Upper lobe of right lung (tissue), 1 donor: ENCODE data around the gene PCYT2. TPM values are rescaled to one million over a fixed set of nuclear protein-coding genes. Genes with fewer than 3 reads are reported as not detected.

Experiments used
- ATAC-seq: fragments of 200-7000 bp; cut with Tn5 transposase; one replicate; pipeline ENCODE4 v1.9.1; 2020; ENCODE audit warnings: mild to moderate bottlenecking, moderate library complexity
- DNase-seq: peaks from one replicate; pipeline ENCODE4 v3.0.0-alpha.2; 2020
- H3K27ac ChIP-seq: fragments of 200-600 bp; one replicate; pipeline ENCODE4 v1.8.0; 2022
- H3K27me3 ChIP-seq: fragments of 200-600 bp; one replicate; pipeline ENCODE4 v1.8.0; 2022; ENCODE audit warnings: mild to moderate bottlenecking
- H3K36me3 ChIP-seq: fragments of 200-600 bp; one replicate; pipeline ENCODE4 v1.8.0; 2022
- H3K4me1 ChIP-seq: fragments of 200-600 bp; one replicate; pipeline ENCODE4 v1.8.0; 2022
- H3K4me3 ChIP-seq: fragments of 200-600 bp; one replicate; pipeline ENCODE4 v1.8.0; 2022; ENCODE audit warnings: mild to moderate bottlenecking
- H3K9me3 ChIP-seq: fragments of 200-600 bp; one replicate; pipeline ENCODE4 v1.8.0; 2022
- CTCF ChIP-seq: fragments of 200-600 bp; IDR thresholded peaks from one replicate; pipeline ENCODE4 v1.8.0; 2022; ENCODE audit warnings: antibody characterized with exemption
- intact Hi-C: fragments of 100-400 bp; cut with DNase I; formaldehyde crosslinking; loops from one replicate; pipeline ENCODE4 v1.11.0; 2022
- total RNA-seq: library from RNA; stranded (reverse); fragmentation: NEBNext Ultra II Directional; extraction: Animal tissue kit (Norgen Biotek cat#: 25700); gene quantifications from one replicate; pipeline ENCODE4 v1.2.1, GENCODE V29; 2021
- donor health status: DM: no; HTN: yes; CAD: no; lungs with severe emphysema.

Gene PCYT2
- total RNA-seq, 1 donor from 2014 or later: 46.1 TPM

- peak overlapping the region; percentile 94 for H3K27ac ChIP-seq
- peaks cover 47% of the 10 kb centered on the region for H3K36me3 ChIP-seq
- peaks cover 23% of the 10 kb centered on the region for H3K4me1 ChIP-seq
Measured at GRCh38 chr17:81858967-81859905, 52.0 kb downstream of the PCYT2 start.

GRCh38 chr17:81858170-81858966 lies 52.8 kb downstream of the PCYT2 start:
- intact Hi-C loops: no loop called here

More at GRCh38 chr17:81858967-81859905, 52.0 kb downstream of the PCYT2 start:
- intact Hi-C loops: no loop called here
- no peaks in the 10 kb centered on the region for H3K27me3 ChIP-seq
- peak overlapping the region; percentile 93 for H3K4me3 ChIP-seq
- no peak for ATAC-seq
- no peaks in the 10 kb centered on the region for H3K9me3 ChIP-seq
- DNase-seq: no peak
- no peak for TF ChIP-seq CTCF

GRCh38 chr17:81854974-81855774 lies 56.0 kb downstream of the PCYT2 start:
- no peak for TF ChIP-seq CTCF
- peaks cover 14% of the 10 kb centered on the region for H3K4me1 ChIP-seq
- no peak overlapping the region for H3K27ac ChIP-seq
- no peak for ATAC-seq
- no peak overlapping the region for H3K4me3 ChIP-seq
- intact Hi-C loops: no loop called here
- no peak for DNase-seq
- no peaks in the 10 kb centered on the region for H3K9me3 ChIP-seq
- H3K27me3 ChIP-seq: no peaks in the 10 kb centered on the region
- H3K36me3 ChIP-seq: peaks cover 87% of the 10 kb centered on the region

More at GRCh38 chr17:81858170-81858966, 52.8 kb downstream of the PCYT2 start:
- Histone ChIP-seq H3K4me3 (peak overlapping the region; percentile 93), H3K36me3 (peaks cover 56% of the 10 kb centered on the region), H3K27me3 (no peaks in the 10 kb centered on the region), H3K4me1 (peaks cover 23% of the 10 kb centered on the region), H3K27ac (no peak overlapping the region), H3K9me3 (no peaks in the 10 kb centered on the region)
- TF ChIP-seq CTCF: no peak
- DNase-seq (no peak), ATAC-seq (no peak)

- no peak for DNase-seq
- Histone ChIP-seq H3K9me3 (no peaks in the 10 kb centered on the region), H3K27me3 (no peaks in the 10 kb centered on the region), H3K27ac (no peak overlapping the region), H3K4me3 (no peak overlapping the region), H3K4me1 (no peaks in the 10 kb centered on the region), H3K36me3 (peaks cover 97% of the 10 kb centered on the region)
- no peak for ATAC-seq
- no peak for TF ChIP-seq CTCF
- intact Hi-C loops: no loop called here
Measured at GRCh38 chr17:81852237-81852636, 59.0 kb downstream of the PCYT2 start.

GRCh38 chr17:81851423-81851822 lies 59.8 kb downstream of the PCYT2 start:
- no peaks in the 10 kb centered on the region for H3K4me1 ChIP-seq
- H3K36me3 ChIP-seq: peaks cover 97% of the 10 kb centered on the region
- DNase-seq (no peak), ATAC-seq (no peak)
- H3K27me3 ChIP-seq: no peaks in the 10 kb centered on the region
- no peak overlapping the region for H3K4me3 ChIP-seq
- TF ChIP-seq CTCF: no peak
- intact Hi-C loops: no loop called here
- no peaks in the 10 kb centered on the region for H3K9me3 ChIP-seq
- H3K27ac ChIP-seq: no peak overlapping the region
